ENCODE data around the gene ABCC4. TPM values are rescaled to one million over a fixed set of nuclear protein-coding genes. Genes with fewer than 3 reads are reported as not detected.
"Not testable (repeated sequence)": the region's sequence is repeated elsewhere in the genome, so short reads cannot be mapped to it uniquely, and the experiment has no call there.

Gene ABCC4
- total RNA-seq, 1 experiment from 2014 or later, result 17.7 TPM

GRCh38 chr13:95276037-95276505 is 25.2 kb downstream of the ABCC4 start:
- intact Hi-C loops (cut with micrococcal nuclease), result no loop called here
- ChIA-PET CTCF (no interaction called here), POLR2A (ENCODE audit: unreplicated experiment) (interaction anchor here (0.6 kb wide), 1 partner anchor 243 kb away, joined by 5 read pairs; no protein-coding TSS in a partner anchor)
- no peaks in the 10 kb centered on the region for H3K27me3 ChIP-seq (ENCODE audit: low read length)
- H3K79me2 ChIP-seq (ENCODE audit: low read length), result peaks cover 57% of the 10 kb centered on the region
- ATAC-seq, result no peak
- TF ChIP-seq EZH2 (IDR thresholded peaks at IDR 0.05; ENCODE audit: low read length, unreplicated experiment) (no peak), EZH2phosphoT487 (IDR thresholded peaks at IDR 0.05; ENCODE audit: borderline replicate concordance, low read length) (no peak), CTCF (conservative IDR thresholded peaks at IDR 0.05; ENCODE audit: low read depth, low read length) (no peak)
- no peak overlapping the region for H3K27ac ChIP-seq (ENCODE audit: low read length)
- H2AFZ ChIP-seq (ENCODE audit: low read length), result no peak overlapping the region
- BruUV-seq (replicated peaks), result no TSS peak
- no peak overlapping the region for H3K4me3 ChIP-seq (ENCODE audit: low read length)
- no peak overlapping the region for H3K4me2 ChIP-seq (ENCODE audit: low read length)
- peaks cover 23% of the 10 kb centered on the region for H3K4me1 ChIP-seq (ENCODE audit: insufficient read depth, low read length)
- no peaks in the 10 kb centered on the region; the same call in 1 of the 2 replicates for H3K36me3 ChIP-seq (ENCODE audit: low read depth, low read length)
- no peak for DNase-seq
- H3K9me2 ChIP-seq (replicated peaks; ENCODE audit: low read length), result no peaks in the 10 kb centered on the region
- H4K20me1 ChIP-seq (ENCODE audit: low read length), result no peaks in the 10 kb centered on the region; the same call in 1 of the 2 replicates
- no peaks in the 10 kb centered on the region for H3F3A ChIP-seq (ENCODE audit: low read length, unreplicated experiment)
- no peak overlapping the region for H3K9ac ChIP-seq (ENCODE audit: low read length)
- H3K9me3 ChIP-seq (ENCODE audit: low read length), result no peaks in the 10 kb centered on the region

- Histone ChIP-seq H3K79me2 (ENCODE audit: low read length) (peaks cover 60% of the 10 kb centered on the region), H4K20me1 (ENCODE audit: low read length) (no peaks in the 10 kb centered on the region; the same call in 1 of the 2 replicates), H3K4me1 (ENCODE audit: insufficient read depth, low read length) (peaks cover 27% of the 10 kb centered on the region), H3K9ac (ENCODE audit: low read length) (no peak overlapping the region), H2AFZ (ENCODE audit: low read length) (no peak overlapping the region), H3K4me2 (ENCODE audit: low read length) (no peak overlapping the region), H3F3A (ENCODE audit: low read length, unreplicated experiment) (no peaks in the 10 kb centered on the region), H3K9me2 (replicated peaks; ENCODE audit: low read length) (no peaks in the 10 kb centered on the region), H3K27ac (ENCODE audit: low read length) (no peak overlapping the region), H3K9me3 (ENCODE audit: low read length) (no peaks in the 10 kb centered on the region), H3K36me3 (ENCODE audit: low read depth, low read length) (no peaks in the 10 kb centered on the region; the same call in 1 of the 2 replicates), H3K4me3 (ENCODE audit: low read length) (no peak overlapping the region), H3K27me3 (ENCODE audit: low read length) (no peaks in the 10 kb centered on the region)
- ATAC-seq, result no peak
- TF ChIP-seq EZH2phosphoT487 (IDR thresholded peaks at IDR 0.05; ENCODE audit: borderline replicate concordance, low read length) (no peak), CTCF (conservative IDR thresholded peaks at IDR 0.05; ENCODE audit: low read depth, low read length) (no peak), EZH2 (IDR thresholded peaks at IDR 0.05; ENCODE audit: low read length, unreplicated experiment) (no peak)
- ChIA-PET POLR2A (ENCODE audit: unreplicated experiment) (interaction anchor here (0.5 kb wide), 1 partner anchor 21 kb away, joined by 5 read pairs; no protein-coding TSS in a partner anchor), CTCF (no interaction called here)
- DNase-seq, result peak; percentile 12
- intact Hi-C loops (cut with micrococcal nuclease), result no loop called here
- BruUV-seq (replicated peaks), result no TSS peak
Measured at GRCh38 chr13:95275322-95276036, 25.8 kb downstream of the ABCC4 start.

GRCh38 chr13:95273592-95274132 is 27.6 kb downstream of the ABCC4 start:
- H3K9me3 ChIP-seq (ENCODE audit: low read length); H3K4me2 ChIP-seq (ENCODE audit: low read length); CTCF ChIA-PET; H2AFZ ChIP-seq (ENCODE audit: low read length); H3K27me3 ChIP-seq (ENCODE audit: low read length); H4K20me1 ChIP-seq (ENCODE audit: low read length); H3F3A ChIP-seq (ENCODE audit: low read length, unreplicated experiment); H3K4me3 ChIP-seq (ENCODE audit: low read length); H3K36me3 ChIP-seq (ENCODE audit: low read depth, low read length); H3K9me2 ChIP-seq (replicated peaks; ENCODE audit: low read length); DNase-seq; H3K27ac ChIP-seq (ENCODE audit: low read length); ATAC-seq; H3K9ac ChIP-seq (ENCODE audit: low read length); POLR2A ChIA-PET (ENCODE audit: unreplicated experiment); BruUV-seq (replicated peaks): not testable (repeated sequence)
- peaks cover 39% of the 10 kb centered on the region for H3K4me1 ChIP-seq (ENCODE audit: insufficient read depth, low read length)
- intact Hi-C loops (cut with micrococcal nuclease), result loop anchor here (5.0 kb wide), 1 partner anchor 81 kb away; no protein-coding TSS in a partner anchor
- peaks cover 60% of the 10 kb centered on the region for H3K79me2 ChIP-seq (ENCODE audit: low read length)

DNA sequence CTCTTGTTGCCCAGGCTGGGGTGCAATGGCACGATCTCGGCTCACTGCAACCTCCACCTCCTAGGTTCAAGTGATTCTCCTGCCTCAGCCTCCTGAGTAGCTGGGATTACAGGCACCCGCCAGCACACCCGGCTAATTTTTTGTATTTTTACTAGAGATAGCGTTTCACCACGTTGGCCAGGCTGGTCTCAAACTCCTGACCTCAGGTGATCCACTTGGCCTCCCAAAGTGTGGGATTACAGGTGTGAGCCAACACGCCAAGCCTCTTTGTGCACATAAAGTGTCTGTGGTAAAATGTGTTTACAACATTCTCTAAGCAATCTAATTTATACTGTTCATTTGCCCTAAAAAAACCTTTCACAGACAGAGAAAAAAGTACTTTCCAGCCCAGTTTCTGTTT is 29.2 kb downstream of the ABCC4 start:
- ChIA-PET CTCF (interaction anchor here (0.5 kb wide), 1 partner anchor 24 kb away, joined by 4 read pairs; no protein-coding TSS in a partner anchor), POLR2A (ENCODE audit: unreplicated experiment) (interaction anchor here (0.6 kb wide), 1 partner anchor 292 kb away, joined by 3 read pairs; no protein-coding TSS in a partner anchor)
- H3F3A ChIP-seq (ENCODE audit: low read length, unreplicated experiment); H3K9me3 ChIP-seq (ENCODE audit: low read length); ATAC-seq; H2AFZ ChIP-seq (ENCODE audit: low read length); H3K9me2 ChIP-seq (replicated peaks; ENCODE audit: low read length); DNase-seq; H3K36me3 ChIP-seq (ENCODE audit: low read depth, low read length); H3K27me3 ChIP-seq (ENCODE audit: low read length); BruUV-seq (replicated peaks); H4K20me1 ChIP-seq (ENCODE audit: low read length): not testable (repeated sequence)
- Histone ChIP-seq H3K9ac (ENCODE audit: low read length) (peak overlapping the region; percentile 59), H3K27ac (ENCODE audit: low read length) (peak overlapping the region; percentile 93), H3K79me2 (ENCODE audit: low read length) (peaks cover 47% of the 10 kb centered on the region), H3K4me2 (ENCODE audit: low read length) (peak overlapping the region; percentile 61), H3K4me3 (ENCODE audit: low read length) (peak overlapping the region; percentile 29; the same call in 1 of the 2 replicates), H3K4me1 (ENCODE audit: insufficient read depth, low read length) (peaks cover 54% of the 10 kb centered on the region)
- intact Hi-C loops (cut with micrococcal nuclease), result loop anchor here (5.0 kb wide), 1 partner anchor 80 kb away; no protein-coding TSS in a partner anchor

All from PC-3 (cell line).